HepG2 (cell line): Measurements from ENCODE around the gene KIF3A. TPM values are rescaled to one million over a fixed set of nuclear protein-coding genes. Genes with fewer than 3 reads are reported as not detected.

ENCODE experiments used
- AHR ChIP-seq: IDR thresholded peaks from 2 replicates; pipeline ENCODE4 v1.6.1; 2018; ENCODE audit warnings: missing genetic modification reagents, missing compliant biosample characterization
- AKNA ChIP-seq: sonication (generic); formaldehyde crosslinking; IDR thresholded peaks from 2 replicates; pipeline ENCODE4 v1.4.0; 2020; ENCODE audit warnings: missing genetic modification reagents, borderline replicate concordance
- MLLT10 ChIP-seq: sonication (generic); formaldehyde crosslinking; IDR thresholded peaks from 2 replicates; pipeline ENCODE4 v1.4.0; 2020; ENCODE audit warnings: missing genetic modification reagents
- MNT ChIP-seq: fragments of 450-650 bp; IDR thresholded peaks from 2 replicates; pipeline ENCODE4 v1.6.1; 2016
- NONO ChIP-seq, 2 experiments: fragments of 450-650 bp in 1 of 2; sonication (generic) in 1 of 2; formaldehyde crosslinking in 1 of 2; IDR thresholded peaks in 1 of 2; conservative IDR thresholded peaks in 1 of 2; 2 replicates each; pipeline versions ENCODE4 v1.6.1 to v1.8.0; 2017 to 2022; ENCODE audit warnings: mild to moderate bottlenecking in 1 of 2, missing genetic modification reagents in 1 of 2, moderate library complexity in 1 of 2
- NR2F6 ChIP-seq, 2 experiments: IDR thresholded peaks; 2 replicates each; pipeline ENCODE4 v1.6.1; 2016; ENCODE audit warnings: antibody characterized with exemption in 1 of 2, mild to moderate bottlenecking in 1 of 2
- PREB ChIP-seq: sonication (generic); formaldehyde crosslinking; IDR thresholded peaks from 2 replicates; pipeline ENCODE4 v1.4.0; 2020; ENCODE audit warnings: missing genetic modification reagents
- RFXANK ChIP-seq: IDR thresholded peaks from 2 replicates; pipeline ENCODE4 v1.6.1; 2016
- TFDP1 ChIP-seq: IDR thresholded peaks from 2 replicates; pipeline ENCODE4 v1.6.1; 2016; ENCODE audit warnings: missing compliant biosample characterization, missing genetic modification reagents, borderline replicate concordance
- ZMAT5 ChIP-seq: sonication (generic); formaldehyde crosslinking; IDR thresholded peaks from 2 replicates; pipeline ENCODE4 v1.5.0; 2020; ENCODE audit warnings: mild to moderate bottlenecking, low read depth, missing genetic modification reagents, borderline replicate concordance
- ZMYM4 ChIP-seq: sonication (generic); formaldehyde crosslinking; IDR thresholded peaks from 2 replicates; pipeline ENCODE4 v1.8.1; 2023; ENCODE audit warnings: mild to moderate bottlenecking, missing genetic modification reagents
- ZNF33A ChIP-seq: sonication (generic); formaldehyde crosslinking; IDR thresholded peaks from 2 replicates; pipeline ENCODE4 v1.5.1; 2020; ENCODE audit warnings: missing genetic modification reagents, mild to moderate bottlenecking, moderate library complexity, borderline replicate concordance
- ZNF556 ChIP-seq: sonication (generic); formaldehyde crosslinking; IDR thresholded peaks from 2 replicates; pipeline ENCODE4 v1.4.0; 2020; ENCODE audit warnings: mild to moderate bottlenecking, missing genetic modification reagents, borderline replicate concordance
- ZNF558 ChIP-seq: sonication (generic); formaldehyde crosslinking; IDR thresholded peaks from 2 replicates; pipeline ENCODE4 v1.9.0; 2022; ENCODE audit warnings: mild to moderate bottlenecking, missing genetic modification reagents, borderline replicate concordance
- ZNF619 ChIP-seq: sonication (generic); formaldehyde crosslinking; IDR thresholded peaks from 2 replicates; pipeline ENCODE4 v1.4.0; 2020; ENCODE audit warnings: mild to moderate bottlenecking, missing genetic modification reagents
- ZNF878 ChIP-seq: sonication (generic); formaldehyde crosslinking; IDR thresholded peaks from 2 replicates; pipeline ENCODE4 v1.8.1; 2023; ENCODE audit warnings: mild to moderate bottlenecking, missing genetic modification reagents, moderate library complexity
- ZSCAN25 ChIP-seq: sonication (generic); formaldehyde crosslinking; IDR thresholded peaks from 2 replicates; pipeline ENCODE4 v1.8.0; 2022; ENCODE audit warnings: mild to moderate bottlenecking, missing genetic modification reagents
- polyA plus RNA-seq, 8 experiments: library from polyadenylated mRNA; depleted of rRNA in 3 of 8; stranded (reverse) in 7 of 8; unstranded in 1 of 8; fragments of >200 nt; fragmentation: Illumina TruSeq in 4 of 8; extraction: Trizol in 4 of 8; gene quantifications; 2 replicates each; pipeline versions ENCODE4 v1.2.1 to v1.2.3, GENCODE V29; 2011 to 2016; ENCODE audit warnings: low read depth in 4 of 8, missing spikeins in 1 of 8, mixed read lengths in 1 of 8; ENCODE audit not compliant: insufficient read depth in 1 of 8
- total RNA-seq, 5 experiments: library from RNA; depleted of rRNA; stranded (reverse); fragments of >200 nt; fragmentation: Illumina TruSeq; extraction: Trizol; gene quantifications; 2 replicates each; pipeline ENCODE4 v1.2.3, GENCODE V29; 2016; ENCODE audit warnings: low read depth in 1 of 5

KIF3A gene
- total and polyA plus RNA-seq, 2 of the 13 experiments (the other 11 are each of a cell fraction or from before 2014, with no cell fraction given) = 2.3 to 8.4 TPM

- TF ChIP-seq ZNF556 (no peak), ZMAT5 (CRISPR knock-in tag) (no peak), RFXANK (CRISPR knock-in tag) (no peak), ZNF878 (CRISPR knock-in tag) (no peak), ZNF33A (CRISPR knock-in tag) (no peak), AKNA (CRISPR knock-in tag) (no peak), PREB (CRISPR knock-in tag) (0 out of 2 replicates have a peak, but pooled peaks have one; percentile 52), MLLT10 (CRISPR knock-in tag) (no peak), TFDP1 (CRISPR knock-in tag) (0 out of 2 replicates have a peak, but pooled peaks have one; percentile 45), MNT (peak; percentile 83), ZNF619 (CRISPR knock-in tag) (no peak), AHR (CRISPR knock-in tag) (no peak), NONO (IDR thresholded peaks at IDR 0.05) (no peak), NONO (CRISPR knock-in tag; conservative IDR thresholded peaks at IDR 0.05) (no peak), ZSCAN25 (no peak), NR2F6 (IDR thresholded peaks at IDR 0.05) (no peak), NR2F6 (CRISPR knock-in tag; IDR thresholded peaks at IDR 0.05) (no peak), ZMYM4 (CRISPR knock-in tag) (no peak), ZNF558 (CRISPR knock-in tag) (no peak)
Observed at GRCh38 chr5:132662925-132663770, 74.2 kb downstream of the KIF3A start (continued).
